Anterior cingulate cortex (tissue), 58 donors: ENCODE measurements around the gene TRNAU1AP.
"Not testable (repeated sequence)": the region's sequence is repeated elsewhere in the genome, so short reads cannot be mapped to it uniquely, and the experiment has no call there.

Experiments
- DNase-seq, 58 donors: peaks; one replicate each; lab custom pipeline; 2025; lab: John Stamatoyannopoulos, UW

TRNAU1AP gene

DNA sequence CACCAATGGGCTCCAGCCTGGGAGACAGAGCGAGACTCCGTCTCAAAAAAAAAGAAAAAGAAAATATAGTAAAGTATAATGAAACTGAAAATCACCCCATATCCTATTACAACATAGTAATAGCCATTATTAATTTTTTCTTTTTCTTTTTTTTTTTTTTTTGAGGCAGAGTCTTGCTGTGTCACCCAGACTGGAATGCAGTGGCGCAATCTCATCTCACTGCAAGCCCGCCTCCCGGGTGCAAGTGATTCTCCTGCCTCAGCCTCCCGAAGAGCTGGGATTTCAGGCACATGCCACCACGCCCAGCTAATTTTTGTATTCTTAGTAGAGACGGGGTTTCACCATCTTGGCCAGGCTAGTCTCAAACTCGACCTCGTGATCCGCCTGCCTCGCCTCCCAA is 20.0 kb downstream of the TRNAU1AP start:
- not testable (repeated sequence) for DNase-seq

DNA sequence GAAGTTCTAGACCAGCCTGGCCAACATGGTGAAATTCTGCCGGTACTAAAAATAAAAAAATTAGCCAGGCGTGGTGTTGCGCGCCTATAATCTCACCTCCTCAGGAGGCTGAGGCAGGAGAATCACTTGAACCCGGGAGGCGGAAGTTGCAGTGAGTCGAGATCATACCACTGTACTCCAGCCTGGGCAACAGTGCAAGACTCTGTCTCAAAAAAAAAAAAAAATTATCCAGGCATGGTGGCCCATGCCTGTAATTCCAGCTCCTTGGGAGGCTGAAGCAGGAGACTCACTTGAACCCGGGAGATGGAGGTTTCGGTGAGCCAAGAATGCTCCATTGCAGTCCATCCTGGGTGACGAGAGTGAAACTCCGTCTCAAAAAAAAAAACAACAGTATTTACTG is 20.7 kb downstream of the TRNAU1AP start:
- DNase-seq: no peak

DNA sequence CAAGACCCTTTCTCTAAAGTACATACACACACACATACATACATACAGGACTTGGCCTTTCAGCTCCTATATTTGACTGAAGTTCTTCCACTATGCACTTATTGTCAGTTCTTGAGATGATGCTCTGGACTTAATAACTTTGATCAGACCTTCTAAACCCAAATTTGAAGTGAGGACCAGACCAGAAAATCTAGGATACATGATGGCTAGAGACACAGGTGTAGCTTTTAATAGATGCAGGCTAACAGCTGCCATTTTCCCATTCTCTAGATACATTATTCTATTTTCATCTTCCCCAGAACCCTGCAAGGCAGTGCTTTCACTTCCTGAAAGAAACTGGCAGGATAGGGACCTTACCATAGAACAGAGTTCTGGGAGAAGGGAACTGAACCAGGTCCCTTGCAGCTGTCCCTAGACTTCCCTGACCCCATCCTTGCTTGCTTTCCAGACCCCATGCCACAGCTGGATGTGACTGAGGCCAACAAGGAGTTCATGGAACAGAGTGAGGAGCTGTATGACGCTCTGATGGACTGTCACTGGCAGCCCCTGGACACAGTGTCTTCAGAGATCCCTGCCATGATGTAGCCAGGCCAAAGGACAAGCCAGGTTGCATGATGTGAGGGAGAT is 24.3 kb downstream of the TRNAU1AP start:
- DNase-seq: no peak

DNA sequence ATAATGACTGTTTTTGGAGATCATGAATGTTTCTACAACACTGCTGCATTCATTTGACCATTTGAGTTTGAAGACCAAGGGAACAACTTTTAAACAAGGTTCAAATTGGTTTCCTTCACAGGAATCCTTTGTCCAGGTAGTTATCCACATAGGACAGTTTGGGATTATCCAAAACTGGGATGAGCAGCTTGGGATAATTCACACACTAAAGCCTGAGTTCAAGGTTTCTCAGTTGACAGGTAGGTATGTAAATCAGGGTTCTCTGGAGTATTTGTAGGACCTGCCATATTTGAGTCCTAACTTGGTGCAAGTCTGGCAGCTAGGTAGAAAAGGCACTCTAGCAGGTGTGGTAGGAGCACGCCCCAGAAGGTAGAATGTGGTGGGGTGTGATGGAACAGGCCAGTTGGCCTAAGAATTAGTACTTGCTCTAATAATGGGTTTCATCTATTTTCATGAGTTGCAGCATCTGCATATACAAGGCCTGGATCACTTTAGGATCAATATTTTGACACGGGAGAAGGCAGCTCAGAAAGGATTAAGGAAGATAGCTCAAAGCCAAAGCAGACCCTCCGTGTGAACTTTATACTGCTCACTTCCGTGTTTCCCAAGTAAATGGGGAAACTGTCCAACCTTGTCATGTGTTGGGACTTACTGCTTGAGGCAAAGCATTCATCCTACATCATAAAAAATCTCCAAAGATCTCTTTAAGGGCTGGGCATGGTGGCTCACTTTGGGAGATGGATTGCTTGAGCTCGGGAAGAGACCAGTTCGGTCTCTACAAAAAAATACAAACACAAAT is 25.1 kb downstream of the TRNAU1AP start:
- no peak for DNase-seq

DNA sequence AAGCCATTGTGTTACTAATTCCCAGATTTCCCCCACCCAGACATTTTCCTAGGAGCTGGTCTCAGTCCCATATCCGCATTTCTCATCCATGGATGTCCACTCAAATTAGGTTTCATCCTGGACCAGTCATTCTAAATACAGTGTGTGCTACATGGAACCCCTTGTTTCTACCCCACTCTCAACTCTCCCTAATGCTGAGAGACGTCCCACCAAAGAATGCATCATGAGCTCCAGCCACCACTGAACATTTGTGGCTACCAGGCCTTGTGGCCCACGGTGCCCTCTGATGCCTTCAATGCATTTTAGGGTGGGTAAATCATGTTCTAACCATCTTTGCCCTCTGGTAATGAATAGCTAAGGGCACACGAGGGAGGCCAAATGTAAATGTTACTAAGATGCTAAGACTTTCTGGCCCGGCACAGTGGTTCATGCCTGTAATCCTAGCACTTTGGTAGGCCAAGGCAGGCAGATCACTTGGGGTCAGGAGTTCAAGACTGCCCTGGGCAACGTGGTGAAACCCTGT is 25.9 kb downstream of the TRNAU1AP start:
- no peak for DNase-seq

DNA sequence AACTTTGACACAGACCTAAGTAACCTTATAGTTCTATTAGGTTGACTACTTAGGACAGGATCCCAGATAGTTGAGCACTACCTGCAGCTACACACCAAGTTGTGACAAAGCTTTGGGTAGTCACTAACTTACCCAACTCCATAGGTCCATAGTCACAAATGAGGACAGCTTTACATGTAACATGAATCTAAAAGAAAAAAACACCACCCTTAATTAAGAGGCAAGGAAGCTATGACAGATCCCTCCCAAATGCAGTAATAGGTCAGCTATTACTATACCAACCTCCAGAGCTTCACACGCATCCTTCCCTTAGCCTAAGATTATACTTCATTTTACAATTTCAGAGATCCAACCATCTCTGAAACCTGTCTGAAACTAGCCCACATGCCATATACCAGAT is 26.5 kb downstream of the TRNAU1AP start:
- DNase-seq: no peak

DNA sequence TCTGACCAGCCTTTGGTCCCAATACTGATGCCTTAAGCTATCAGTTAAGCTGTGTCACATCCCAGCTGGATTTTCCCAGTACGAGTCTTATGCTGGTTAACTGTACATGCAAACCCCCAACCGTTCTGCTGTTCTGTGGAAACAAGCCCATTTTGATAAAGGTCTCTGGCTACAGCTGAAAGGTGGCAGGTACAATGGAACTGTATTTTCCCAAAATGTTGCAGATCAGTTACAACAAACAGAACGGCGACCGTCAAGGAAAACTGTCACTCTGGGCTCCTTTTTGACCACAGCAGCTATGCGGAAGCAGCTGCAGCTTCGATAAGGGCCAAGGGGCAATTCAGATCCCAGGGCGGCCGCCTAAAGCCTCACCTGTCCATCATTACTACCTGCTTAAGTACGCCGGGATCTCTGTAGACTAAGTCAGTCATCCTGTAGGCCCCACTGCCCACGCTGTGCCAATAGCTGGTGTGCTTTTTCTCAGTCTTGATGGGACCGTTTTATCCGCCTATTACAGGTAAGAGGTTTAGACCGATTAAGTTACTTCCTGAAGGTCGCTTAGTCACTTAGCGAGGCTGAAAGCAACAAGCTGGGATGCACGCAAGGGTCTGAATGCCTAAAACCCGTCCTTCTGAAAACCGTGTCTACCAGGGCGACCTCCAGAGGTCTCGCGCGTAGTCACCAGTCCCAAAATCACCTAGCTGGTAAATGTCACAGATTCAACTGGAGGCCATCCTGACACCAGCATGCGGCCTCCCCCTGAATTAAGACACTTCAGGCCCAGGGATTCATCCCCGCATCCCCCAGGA is 28.0 kb downstream of the TRNAU1AP start:
- peak in 15 of 58 donors; percentile 24 to 64 (median 39) for DNase-seq

DNA sequence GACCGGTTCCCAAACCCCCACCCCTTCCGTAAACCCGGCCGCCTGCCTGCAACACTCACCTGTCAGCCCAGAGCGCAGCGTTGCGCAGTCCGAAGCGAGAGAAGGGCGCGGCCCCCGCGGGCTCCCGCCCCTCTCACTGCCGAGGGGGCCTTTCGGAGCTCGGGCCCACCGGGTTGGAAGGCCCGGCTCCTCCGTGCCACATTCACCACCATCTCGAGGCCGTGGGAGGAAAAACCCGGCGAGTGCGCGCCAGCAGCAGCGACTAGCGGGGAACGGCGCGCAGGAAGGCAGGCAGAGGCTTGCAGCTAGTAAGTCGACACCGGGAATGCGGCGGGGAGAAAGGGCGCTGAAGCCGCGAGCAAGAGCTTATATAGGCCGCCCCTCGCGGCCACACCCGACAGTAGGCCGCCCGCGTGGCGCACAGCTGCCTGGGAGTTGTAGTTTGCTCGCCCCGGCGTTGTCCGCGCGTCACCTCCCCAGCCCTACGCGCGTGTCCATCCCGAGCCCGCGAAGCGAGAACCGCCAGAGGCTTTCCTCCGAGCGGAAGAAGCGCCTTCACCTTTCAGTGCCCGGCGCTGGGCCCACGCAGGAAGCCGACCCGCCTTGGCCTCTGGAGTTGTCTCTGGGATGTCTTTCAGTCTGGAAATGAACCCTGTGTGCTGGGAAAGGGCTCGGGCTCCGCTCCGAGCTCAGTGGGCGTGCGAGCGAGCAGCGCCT is 28.8 kb downstream of the TRNAU1AP start:
- peak; percentile 48 to 96 (median 91) for DNase-seq

DNA sequence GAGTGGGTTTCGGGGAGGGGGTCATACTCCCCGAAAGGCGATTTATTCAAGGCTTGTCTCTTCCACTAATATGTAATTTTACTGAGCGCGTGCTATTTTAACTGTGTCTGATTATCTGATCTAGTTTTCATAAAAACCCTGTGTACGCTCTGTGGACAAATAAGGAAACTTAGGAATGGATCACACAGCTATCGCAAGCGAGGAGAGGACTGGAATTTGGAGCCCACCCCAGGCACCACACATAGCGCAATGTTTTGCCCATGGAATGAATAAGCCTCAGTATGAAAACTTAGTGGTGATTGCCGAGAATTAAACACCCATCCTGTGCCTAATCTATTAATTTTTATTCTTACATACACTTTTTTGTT is 29.3 kb downstream of the TRNAU1AP start:
- DNase-seq: peak in 1 of 58 donors; percentile 44

DNA sequence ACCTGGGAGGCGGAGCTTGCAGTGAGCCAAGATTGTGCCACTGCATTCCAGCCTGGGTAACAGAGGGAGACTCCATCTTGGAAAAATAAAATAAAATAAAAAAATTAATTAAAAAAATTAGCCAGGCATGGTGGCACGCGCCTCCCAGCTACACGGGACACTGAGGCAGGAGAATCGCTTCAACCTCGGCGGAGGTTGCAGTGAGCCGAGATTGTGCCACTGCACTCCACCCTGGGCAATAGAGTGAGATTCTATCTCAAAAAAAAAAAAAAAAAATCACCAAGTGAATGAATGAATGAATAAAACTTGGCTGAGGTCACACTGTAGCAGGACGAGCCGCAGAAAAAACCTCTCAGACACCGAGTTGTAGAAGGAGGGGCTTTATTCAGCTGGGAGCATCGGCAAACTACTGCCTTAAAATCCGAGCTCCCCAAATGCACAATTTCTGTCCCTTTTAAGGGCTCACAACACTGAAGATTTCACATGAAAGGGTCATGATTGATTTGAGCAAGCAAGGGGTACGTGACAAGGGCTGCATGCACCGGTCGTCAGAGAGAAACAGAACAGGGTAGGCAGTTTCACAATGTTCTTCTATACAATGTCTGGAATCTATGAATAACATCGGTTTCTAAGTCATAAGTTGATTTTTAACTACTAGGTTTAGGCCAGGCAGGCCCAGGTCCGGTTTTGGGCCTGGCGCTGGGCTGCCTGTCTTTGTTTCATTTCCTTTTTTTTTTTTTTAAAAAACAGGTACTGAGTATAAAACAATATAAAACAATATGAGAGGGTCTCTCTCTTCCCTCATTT is 33.9 kb downstream of the TRNAU1AP start:
- not testable (repeated sequence) for DNase-seq

DNA sequence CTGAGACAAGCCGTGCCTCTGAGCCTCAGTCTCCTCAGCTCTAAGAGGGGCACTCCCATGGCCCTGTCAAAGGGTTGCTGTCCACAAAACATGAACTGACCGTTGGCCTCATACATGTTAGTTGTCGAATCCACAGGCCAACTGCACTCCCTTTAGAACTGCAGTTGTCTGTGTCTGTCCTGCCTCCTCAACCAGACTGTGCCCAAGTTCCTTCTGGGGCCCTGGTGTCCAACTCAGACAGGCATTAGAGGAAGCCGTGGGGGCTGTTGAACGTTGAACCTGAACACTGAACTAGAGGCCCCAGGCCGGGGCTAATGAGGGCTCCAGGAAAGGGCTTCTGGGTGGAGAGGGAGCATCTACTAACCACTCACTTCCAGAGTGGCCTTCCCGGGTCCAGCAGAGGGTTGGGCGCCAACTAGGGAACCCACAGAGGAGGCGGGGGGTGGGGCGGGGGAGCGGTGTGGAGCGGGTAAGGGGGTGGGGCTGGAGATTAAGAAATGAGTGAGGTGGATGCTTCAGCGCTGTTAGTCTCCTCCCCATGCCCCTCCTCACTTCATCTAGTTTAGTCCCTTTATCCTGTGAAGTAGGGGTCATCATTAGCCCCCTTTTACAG is 38.9 kb downstream of the TRNAU1AP start, which contains the start of gene RAB42:
RAB42 (plus strand) TSS at position 558 of the 613 bp plus-strand sequence. CDS start 247 bp downstream, outside the sequence.
- DNase-seq: no peak

DNA sequence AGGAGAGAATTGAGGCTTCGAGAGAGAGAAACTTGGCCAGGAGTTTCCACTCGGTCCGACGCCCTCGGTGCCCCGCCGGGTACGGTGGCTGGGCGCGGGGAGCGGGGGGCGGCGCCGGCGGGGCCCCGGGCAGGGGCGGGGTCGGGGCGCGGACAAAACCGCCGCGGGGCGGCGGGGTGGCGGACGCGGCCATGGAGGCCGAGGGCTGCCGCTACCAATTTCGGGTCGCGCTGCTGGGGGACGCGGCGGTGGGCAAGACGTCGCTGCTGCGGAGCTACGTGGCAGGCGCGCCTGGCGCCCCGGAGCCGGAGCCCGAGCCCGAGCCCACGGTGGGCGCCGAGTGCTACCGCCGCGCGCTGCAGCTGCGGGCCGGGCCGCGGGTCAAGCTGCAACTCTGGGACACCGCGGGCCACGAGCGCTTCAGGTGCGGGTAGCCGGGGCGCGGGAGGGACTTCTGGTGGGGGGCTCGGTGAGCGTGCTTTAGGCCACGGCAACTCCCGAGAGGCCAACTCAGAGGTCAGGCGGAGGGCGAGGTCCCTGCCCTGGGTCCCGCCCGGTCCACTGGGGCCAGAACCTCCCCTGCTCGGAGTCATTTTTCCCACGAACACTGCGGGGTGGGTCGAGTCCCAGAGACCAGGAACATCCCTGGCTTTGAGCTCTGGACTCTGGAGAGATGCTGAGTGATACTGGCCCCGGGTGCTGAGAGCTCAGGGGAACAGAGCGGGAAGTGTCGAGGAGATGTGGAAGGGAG is 39.6 kb downstream of the TRNAU1AP start:
- no peak for DNase-seq

DNA sequence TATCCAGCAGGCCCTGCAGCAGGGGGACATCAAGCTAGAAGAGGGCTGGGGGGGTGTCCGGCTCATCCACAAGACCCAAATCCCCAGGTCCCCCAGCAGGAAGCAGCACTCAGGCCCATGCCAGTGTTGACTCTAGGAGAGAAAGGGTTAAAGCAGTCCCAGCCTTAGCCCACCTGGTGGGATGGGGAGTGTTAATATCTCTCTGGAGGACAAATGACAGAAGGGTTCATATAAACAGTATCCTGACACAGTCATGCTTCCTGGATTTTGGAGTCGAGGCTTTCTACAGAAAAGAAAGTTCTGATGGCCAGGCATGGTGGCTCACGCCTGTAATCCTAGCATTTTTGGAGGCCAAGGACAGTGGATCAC is 41.1 kb downstream of the TRNAU1AP start:
- not testable (repeated sequence) for DNase-seq

DNA sequence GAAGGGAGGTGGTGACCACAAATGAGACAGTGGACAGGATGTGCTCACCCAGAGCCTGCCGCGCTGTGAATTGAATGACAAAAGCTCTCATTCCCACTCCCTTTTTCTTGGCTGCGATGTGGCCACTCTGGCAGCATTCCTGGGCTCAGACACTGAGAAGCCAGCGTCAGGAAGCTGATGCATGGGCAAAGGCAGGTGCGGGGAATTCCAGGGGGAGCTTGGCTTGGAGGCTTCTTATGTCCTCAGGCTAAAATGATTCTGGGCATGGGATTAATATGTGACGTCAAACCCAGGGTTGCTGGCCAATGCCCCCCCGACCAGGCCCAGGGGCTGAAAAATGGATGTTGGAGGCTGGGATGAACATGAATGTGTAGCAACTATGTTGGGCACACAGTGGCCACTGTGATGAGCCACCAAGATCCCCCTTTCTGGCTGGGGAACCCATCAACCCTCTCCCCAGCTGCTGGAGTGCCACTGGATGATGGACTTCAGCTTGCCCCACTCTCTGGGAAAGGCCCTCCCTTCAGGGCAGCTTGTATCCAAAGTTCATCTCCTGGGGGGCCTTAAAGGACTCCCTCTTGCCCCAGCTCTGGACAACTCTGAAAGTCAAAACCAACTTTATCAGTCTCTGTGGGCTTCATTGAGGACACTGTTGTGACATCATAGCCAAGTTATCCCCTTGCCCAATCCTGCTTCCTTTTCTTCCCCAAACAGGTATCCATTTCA is 42.0 kb downstream of the TRNAU1AP start:
- DNase-seq: peak in 14 of 58 donors; percentile 4 to 29 (median 13)

DNA sequence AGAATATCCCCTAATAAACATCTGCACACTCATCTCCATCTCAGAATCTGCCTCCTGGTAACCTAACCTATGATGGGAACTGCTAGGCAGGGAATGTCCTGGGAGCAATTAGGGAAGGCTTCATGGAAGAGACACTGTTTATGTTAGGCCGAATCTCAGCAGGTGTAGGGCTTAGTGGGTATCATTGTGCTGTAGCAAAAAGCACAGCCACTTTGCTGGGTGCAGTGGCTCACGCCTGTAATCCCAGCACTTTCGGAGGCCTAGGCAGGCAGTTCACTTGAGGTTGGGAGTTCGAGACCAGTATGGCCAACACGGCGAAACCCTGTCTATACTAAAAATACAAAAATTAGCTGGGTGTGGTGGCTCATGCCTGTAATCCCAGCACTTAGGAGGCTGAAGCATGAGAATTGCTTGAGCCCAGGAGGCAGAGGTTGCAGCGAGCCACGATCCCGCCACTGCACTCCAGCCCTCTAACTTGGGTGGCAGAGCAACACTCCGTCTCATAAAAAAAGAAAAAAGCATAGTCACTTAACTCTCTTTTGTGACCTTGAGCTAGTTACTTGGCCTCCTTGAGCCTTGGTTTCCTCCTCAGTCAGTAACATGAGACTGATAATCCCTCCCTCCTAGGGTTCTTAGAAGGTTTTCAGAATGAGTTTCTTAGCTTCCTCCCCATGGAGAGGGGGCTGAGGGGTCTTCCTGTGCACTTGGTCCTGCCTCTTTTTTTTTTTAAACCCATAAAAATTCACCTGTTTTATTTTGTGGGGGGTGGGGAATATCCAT is 42.7 kb downstream of the TRNAU1AP start:
- DNase-seq: no peak

DNA sequence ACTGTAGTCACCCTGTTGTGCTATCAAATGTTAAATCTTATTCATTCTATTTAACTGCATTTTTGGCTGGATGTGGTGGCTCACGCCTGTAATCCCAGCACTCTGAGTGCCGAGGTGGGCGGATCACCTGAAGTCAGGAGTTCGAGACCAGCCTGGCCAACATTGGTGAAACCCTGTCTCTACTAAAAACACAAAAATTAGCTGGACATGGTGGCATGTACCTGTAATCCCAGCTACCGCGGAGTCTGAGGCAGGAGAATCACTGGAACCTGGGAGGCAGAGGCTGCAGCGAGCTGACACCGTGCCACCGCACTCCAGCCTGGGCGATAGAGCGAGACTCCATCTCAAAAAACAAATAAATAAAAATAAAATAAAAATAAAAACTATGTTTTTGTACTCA is 43.4 kb downstream of the TRNAU1AP start:
- not testable (repeated sequence) for DNase-seq

DNA sequence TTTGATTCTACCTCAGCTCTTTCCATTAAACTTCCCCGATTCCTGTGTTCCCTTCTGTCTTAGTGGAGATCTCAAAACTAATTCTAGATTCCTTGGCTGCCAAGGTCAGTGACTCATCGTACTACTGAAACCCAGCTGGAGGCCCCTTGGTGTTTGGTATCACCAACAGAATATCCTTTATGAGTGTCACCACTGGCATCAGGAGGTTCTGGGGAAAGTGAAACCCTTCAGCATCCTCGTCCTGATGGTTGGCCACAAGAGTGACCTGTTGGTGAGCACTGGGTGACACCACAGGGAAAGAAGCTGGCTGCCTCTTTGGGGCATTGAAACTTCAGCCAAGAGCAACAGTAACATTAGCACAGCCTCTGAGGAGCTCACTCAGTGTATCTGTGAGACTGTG is 48.8 kb downstream of the TRNAU1AP start:
- DNase-seq: no peak
